Measurements from ENCODE around the gene KCNA2.

GRCh38 chr1:110594456-110595352 is 11.5 kb downstream of the KCNA2 start:
- TF ChIP-seq CTCF (IDR thresholded peaks at IDR 0.05) (no peak), POLR2A (IDR thresholded peaks at IDR 0.05) (no peak)

Measured in esophagus squamous epithelium (tissue), 4 donors.